Measurements from ENCODE around the gene ZBTB4. TPM values are rescaled to one million over a fixed set of nuclear protein-coding genes. Genes with fewer than 3 reads are reported as not detected.

ZBTB4 gene
- total and polyA plus RNA-seq, 9 of the 15 experiments (the other 6 are each of a cell fraction or from before 2014, with no cell fraction given) = 0.92 to 6.9 (median 3.3) TPM

DNA sequence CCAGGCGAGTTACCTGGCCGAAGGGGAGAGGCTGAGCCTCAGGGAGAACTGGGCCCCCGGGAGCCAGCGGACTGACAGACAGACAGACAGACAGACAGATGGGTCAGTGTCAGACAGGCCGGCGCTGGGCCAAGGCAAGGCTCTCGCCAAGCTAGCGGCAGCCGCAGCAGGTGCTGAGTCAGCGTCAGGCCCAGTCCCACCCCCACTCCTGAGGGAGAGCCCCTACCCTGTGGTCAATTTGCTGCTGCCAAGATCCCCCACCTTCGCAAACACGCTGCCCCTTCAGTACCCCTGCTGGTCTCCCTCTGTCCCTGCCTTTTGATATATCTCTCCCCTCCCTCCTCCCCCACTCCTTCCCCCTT, 38.6 kb downstream of the ZBTB4 start:
- peak; percentile 50 for ATAC-seq
- Histone ChIP-seq H3K9me3 (replicated peaks; ENCODE audit: control insufficient read depth, insufficient read depth, low read depth, low read length) (no peaks in the 10 kb centered on the region), H3K27me3 (ENCODE audit: control insufficient read depth in 2 of 2, insufficient read depth in 2 of 2, low read length in 2 of 2) (no peaks in the 10 kb centered on the region), H4K20me1 (replicated peaks; ENCODE audit: control insufficient read depth, insufficient read depth, low read length) (no peaks in the 10 kb centered on the region), H3K36me3 (ENCODE audit: control insufficient read depth, insufficient read depth, low read length) (no peaks in the 10 kb centered on the region), H3K4me2 (ENCODE audit: insufficient read depth, low read length) (peak overlapping the region; percentile 54; the same call in 1 of the 2 replicates), H3K79me2 (ENCODE audit: control insufficient read depth, insufficient read depth, low read length) (peaks cover 7% of the 10 kb centered on the region; the same call in 2 of the 3 replicates), H3K27ac (ENCODE audit: extremely low read depth, low read depth, low read length) (no peak overlapping the region; the same call in 2 of the 3 replicates), H3K4me3 (no peak overlapping the region), H2AFZ (ENCODE audit: low read depth, low read length) (0 out of 2 replicates have a peak overlapping the region, but pooled peaks have one; percentile 47), H3K4me1 (replicated peaks in 1 of 2; ENCODE audit: control insufficient read depth in 2 of 2, insufficient read depth in 2 of 2, low read length in 2 of 2) (peaks cover 20 to 74% of the 10 kb centered on the region in 2 experiments; a peak in 4 of 5 replicates), H3K9ac (ENCODE audit: insufficient read depth in 1 of 2, low read depth in 2 of 2, low read length in 2 of 2) (peak overlapping the region in 1 of 2 experiments; percentile 84; a peak in 3 of 4 replicates), H3K9me1 (ENCODE audit: control insufficient read depth, insufficient read depth, low read length) (peaks cover 3% of the 10 kb centered on the region)
- DNase-seq (ENCODE audit: extremely low read depth in 1 of 4, low spot score in 3 of 4) = peak; percentile 52 to 67 (median 52)
- 3% methylated on average over 10 of the region's 12 CpGs for WGBS (ENCODE audit: insufficient coverage, low coverage, missing lambda C conversion rate)
- ChIA-PET CTCF (ENCODE audit: low intra/inter-chr PET ratio) (no interaction called here), POLR2A (interaction anchor here (0.6 to 2.0 kb wide), 5 partner anchors 36 to 68 kb away, joined by 3 to 8 read pairs (median 6); partner anchors contain the start of genes POLR2A and ZBTB4)
- no TSS peak for BruUV-seq (replicated peaks)
- FAIRE-seq = peak; percentile 74
- in situ Hi-C loops (cut with MboI) (no loop called here), intact Hi-C loops (cut with micrococcal nuclease) (no loop called here)
- TF ChIP-seq JUND (IDR thresholded peaks at IDR 0.05; ENCODE audit: borderline replicate concordance, low read depth, low read length) = 0 out of 2 replicates have a peak, but pooled peaks have one; percentile 12
- no peak for TF ChIP-seq JUND (tag; IDR thresholded peaks at IDR 0.05; ENCODE audit: borderline replicate concordance, low read depth, low read length)
- peak; percentile 56; the same call in 1 of the 2 replicates for TF ChIP-seq MTA1 (IDR thresholded peaks at IDR 0.05; ENCODE audit: borderline replicate concordance)
- TF ChIP-seq SIRT6 (IDR thresholded peaks at IDR 0.05; ENCODE audit: low read depth, low read length) = no peak
- TF ChIP-seq ETV6 (IDR thresholded peaks at IDR 0.05; ENCODE audit: borderline replicate concordance in 1 of 2, low read depth in 2 of 2, low read length in 1 of 2) = no peak
- no peak for TF ChIP-seq ETV6 (CRISPR knock-in tag; IDR thresholded peaks at IDR 0.05; ENCODE audit: borderline replicate concordance)
- peak; percentile 87 for TF ChIP-seq MAFG (tag; conservative IDR thresholded peaks at IDR 0.05)
- TF ChIP-seq, protein P1, sequence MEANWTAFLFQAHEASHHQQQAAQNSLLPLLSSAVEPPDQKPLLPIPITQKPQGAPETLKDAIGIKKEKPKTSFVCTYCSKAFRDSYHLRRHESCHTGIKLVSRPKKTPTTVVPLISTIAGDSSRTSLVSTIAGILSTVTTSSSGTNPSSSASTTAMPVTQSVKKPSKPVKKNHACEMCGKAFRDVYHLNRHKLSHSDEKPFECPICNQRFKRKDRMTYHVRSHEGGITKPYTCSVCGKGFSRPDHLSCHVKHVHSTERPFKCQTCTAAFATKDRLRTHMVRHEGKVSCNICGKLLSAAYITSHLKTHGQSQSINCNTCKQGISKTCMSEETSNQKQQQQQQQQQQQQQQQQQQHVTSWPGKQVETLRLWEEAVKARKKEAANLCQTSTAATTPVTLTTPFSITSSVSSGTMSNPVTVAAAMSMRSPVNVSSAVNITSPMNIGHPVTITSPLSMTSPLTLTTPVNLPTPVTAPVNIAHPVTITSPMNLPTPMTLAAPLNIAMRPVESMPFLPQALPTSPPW (CRISPR knock-in tag; IDR thresholded peaks at IDR 0.05) = peak; percentile 27; the same call in 1 of the 2 replicates
- TF ChIP-seq MAFF (IDR thresholded peaks at IDR 0.05; ENCODE audit: low read length) = peak; percentile 53; the same call in 1 of the 2 replicates
- TF ChIP-seq, protein P2, sequence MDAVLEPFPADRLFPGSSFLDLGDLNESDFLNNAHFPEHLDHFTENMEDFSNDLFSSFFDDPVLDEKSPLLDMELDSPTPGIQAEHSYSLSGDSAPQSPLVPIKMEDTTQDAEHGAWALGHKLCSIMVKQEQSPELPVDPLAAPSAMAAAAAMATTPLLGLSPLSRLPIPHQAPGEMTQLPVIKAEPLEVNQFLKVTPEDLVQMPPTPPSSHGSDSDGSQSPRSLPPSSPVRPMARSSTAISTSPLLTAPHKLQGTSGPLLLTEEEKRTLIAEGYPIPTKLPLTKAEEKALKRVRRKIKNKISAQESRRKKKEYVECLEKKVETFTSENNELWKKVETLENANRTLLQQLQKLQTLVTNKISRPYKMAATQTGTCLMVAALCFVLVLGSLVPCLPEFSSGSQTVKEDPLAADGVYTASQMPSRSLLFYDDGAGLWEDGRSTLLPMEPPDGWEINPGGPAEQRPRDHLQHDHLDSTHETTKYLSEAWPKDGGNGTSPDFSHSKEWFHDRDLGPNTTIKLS (IDR thresholded peaks at IDR 0.05; ENCODE audit: borderline replicate concordance, low read depth) = peak; percentile 68; the same call in 1 of the 2 replicates
- TF ChIP-seq BDP1 (IDR thresholded peaks at IDR 0.05; ENCODE audit: insufficient read depth, insufficient read length) = no peak
- no peak for TF ChIP-seq TBP (optimal IDR thresholded peaks at IDR 0.05; ENCODE audit: low read depth, low read length)
- no peak for TF ChIP-seq DMBX1 (CRISPR knock-in tag; IDR thresholded peaks at IDR 0.05; ENCODE audit: borderline replicate concordance)
- TF ChIP-seq, protein P3, sequence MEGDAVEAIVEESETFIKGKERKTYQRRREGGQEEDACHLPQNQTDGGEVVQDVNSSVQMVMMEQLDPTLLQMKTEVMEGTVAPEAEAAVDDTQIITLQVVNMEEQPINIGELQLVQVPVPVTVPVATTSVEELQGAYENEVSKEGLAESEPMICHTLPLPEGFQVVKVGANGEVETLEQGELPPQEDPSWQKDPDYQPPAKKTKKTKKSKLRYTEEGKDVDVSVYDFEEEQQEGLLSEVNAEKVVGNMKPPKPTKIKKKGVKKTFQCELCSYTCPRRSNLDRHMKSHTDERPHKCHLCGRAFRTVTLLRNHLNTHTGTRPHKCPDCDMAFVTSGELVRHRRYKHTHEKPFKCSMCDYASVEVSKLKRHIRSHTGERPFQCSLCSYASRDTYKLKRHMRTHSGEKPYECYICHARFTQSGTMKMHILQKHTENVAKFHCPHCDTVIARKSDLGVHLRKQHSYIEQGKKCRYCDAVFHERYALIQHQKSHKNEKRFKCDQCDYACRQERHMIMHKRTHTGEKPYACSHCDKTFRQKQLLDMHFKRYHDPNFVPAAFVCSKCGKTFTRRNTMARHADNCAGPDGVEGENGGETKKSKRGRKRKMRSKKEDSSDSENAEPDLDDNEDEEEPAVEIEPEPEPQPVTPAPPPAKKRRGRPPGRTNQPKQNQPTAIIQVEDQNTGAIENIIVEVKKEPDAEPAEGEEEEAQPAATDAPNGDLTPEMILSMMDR (IDR thresholded peaks at IDR 0.05 in 2 of 3, conservative IDR thresholded peaks at IDR 0.05 in 1 of 3; ENCODE audit: insufficient read depth in 2 of 3, low read depth in 1 of 3, low read length in 3 of 3) = 0 out of 6 replicates have a peak, but pooled peaks of 1 of the 3 experiments have one; percentile 8
- peak; percentile 69 for TF ChIP-seq MEIS2 (IDR thresholded peaks at IDR 0.05; ENCODE audit: partially characterized antibody)
- no peak for TF ChIP-seq U2AF2 (optimal IDR thresholded peaks at IDR 0.05; ENCODE audit: low read depth, low read length)
- TF ChIP-seq, protein P4, sequence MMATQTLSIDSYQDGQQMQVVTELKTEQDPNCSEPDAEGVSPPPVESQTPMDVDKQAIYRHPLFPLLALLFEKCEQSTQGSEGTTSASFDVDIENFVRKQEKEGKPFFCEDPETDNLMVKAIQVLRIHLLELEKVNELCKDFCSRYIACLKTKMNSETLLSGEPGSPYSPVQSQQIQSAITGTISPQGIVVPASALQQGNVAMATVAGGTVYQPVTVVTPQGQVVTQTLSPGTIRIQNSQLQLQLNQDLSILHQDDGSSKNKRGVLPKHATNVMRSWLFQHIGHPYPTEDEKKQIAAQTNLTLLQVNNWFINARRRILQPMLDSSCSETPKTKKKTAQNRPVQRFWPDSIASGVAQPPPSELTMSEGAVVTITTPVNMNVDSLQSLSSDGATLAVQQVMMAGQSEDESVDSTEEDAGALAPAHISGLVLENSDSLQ (IDR thresholded peaks at IDR 0.05) = peak; percentile 74
